SKM-1 (cell line): ENCODE data around the gene BCL10.
A peak's percentile ranks its signal among the peaks of the same experiment; 100 is the strongest.

Experiments
- DNase-seq: peaks from one replicate; lab custom pipeline; 2025; ENCODE audit not compliant: unreplicated experiment; lab: John Stamatoyannopoulos, UW

BCL10 gene

GRCh38 chr1:85276215-85276977 lies at the start of gene BCL10:
BCL10 (minus strand) TSS chr1:85276632; CDS start chr1:85276352, 280 bp downstream.
- DNase-seq: peak; percentile 93

GRCh38 chr1:85325920-85326319 lies 49.5 kb upstream of the BCL10 start:
- no peak for DNase-seq

GRCh38 chr1:85323770-85324169 lies 47.3 kb upstream of the BCL10 start:
- no peak for DNase-seq

- no peak for DNase-seq
Observed at GRCh38 chr1:85322655-85323054, 46.2 kb upstream of the BCL10 start.

GRCh38 chr1:85321237-85321964 lies 45.0 kb upstream of the BCL10 start:
- no peak for DNase-seq

- DNase-seq: no peak
Observed at GRCh38 chr1:85320371-85321131, 44.1 kb upstream of the BCL10 start.

- DNase-seq: no peak
Observed at GRCh38 chr1:85319931-85320330, 43.5 kb upstream of the BCL10 start.

- no peak for DNase-seq
Observed at GRCh38 chr1:85319491-85319890, 43.1 kb upstream of the BCL10 start.

GRCh38 chr1:85318217-85318616 lies 41.8 kb upstream of the BCL10 start:
- no peak for DNase-seq

- DNase-seq: no peak
Observed at GRCh38 chr1:85317560-85317959, 41.1 kb upstream of the BCL10 start.

- no peak for DNase-seq
Observed at GRCh38 chr1:85316321-85316720, 39.9 kb upstream of the BCL10 start.

- DNase-seq: no peak
Observed at GRCh38 chr1:85315789-85316188, 39.4 kb upstream of the BCL10 start.

GRCh38 chr1:85314726-85315125 lies 38.3 kb upstream of the BCL10 start:
- DNase-seq: no peak

GRCh38 chr1:85313888-85314696 lies 37.7 kb upstream of the BCL10 start:
- no peak for DNase-seq

GRCh38 chr1:85311818-85312217 lies 35.4 kb upstream of the BCL10 start:
- DNase-seq: no peak

- DNase-seq: no peak
Observed at GRCh38 chr1:85308833-85309350, 32.5 kb upstream of the BCL10 start.

- peak; percentile 23 for DNase-seq
Observed at GRCh38 chr1:85307987-85308832, 31.8 kb upstream of the BCL10 start.

GRCh38 chr1:85306236-85306635 lies 29.8 kb upstream of the BCL10 start:
- no peak for DNase-seq

- no peak for DNase-seq
Observed at GRCh38 chr1:85303440-85304162, 27.2 kb upstream of the BCL10 start.
